Body of pancreas (tissue), 4 donors: ENCODE measurements around the gene UGT1A6. TPM values are rescaled to one million over a fixed set of nuclear protein-coding genes. Genes with fewer than 3 reads are reported as not detected.

Experiments used
- ATAC-seq: fragments of 150-250 bp; one replicate; pipeline ENCODE4 v1.9.1; 2016
- DNase-seq, 4 donors: peaks; one replicate each; pipeline ENCODE4 v3.0.0-alpha.2; 2019
- H3K27ac ChIP-seq, 4 donors: fragments of 200-600 bp; sonication (generic); 1 replicate in 3 of 4; 2 replicates in 1 of 4; pipeline versions ENCODE4 v1.5.1 to v1.6.1; 2016 to 2019; ENCODE audit warnings: mild to moderate bottlenecking in 1 of 4, mixed read lengths in 1 of 4, moderate library complexity in 1 of 4
- H3K27me3 ChIP-seq, 2 donors: fragments of 200-600 bp; sonication (generic); one replicate each; pipeline ENCODE4 v1.6.0; 2016; ENCODE audit warnings: mild to moderate bottlenecking in 1 of 2
- H3K36me3 ChIP-seq, 2 donors: fragments of 200-600 bp; sonication (generic); replicated peaks in 1 of 2; 2 replicates each; pipeline ENCODE4 v1.5.1; 2016; ENCODE audit warnings: low read depth in 2 of 2; ENCODE audit not compliant: insufficient read depth in 1 of 2
- H3K4me1 ChIP-seq: fragments of 200-600 bp; sonication (generic); one replicate; pipeline ENCODE4 v1.6.0; 2016
- H3K4me3 ChIP-seq, 2 donors: fragments of 200-600 bp; sonication (generic); 1 replicate in 1 of 2; 2 replicates in 1 of 2; pipeline ENCODE4 v1.5.1; 2016 to 2019
- H3K9me3 ChIP-seq, 3 donors: fragments of 200-600 bp; sonication (generic); 1 replicate in 2 of 3; 2 replicates in 1 of 3; pipeline ENCODE4 v1.5.1; 2016
- CTCF ChIP-seq, 7 experiments: fragments of 450-650 bp in 4 of 7; fragments of 200-600 bp in 3 of 7; sonication (generic) in 3 of 7; IDR thresholded peaks; one replicate each; pipeline ENCODE4 v1.5.1; 2016 to 2019; ENCODE audit warnings: antibody characterized with exemption in 7 of 7
- POLR2A ChIP-seq, 3 donors: fragments of 450-650 bp; IDR thresholded peaks; one replicate each; pipeline ENCODE4 v1.6.1; 2016; ENCODE audit warnings: antibody characterized with exemption in 3 of 3, mild to moderate bottlenecking in 2 of 3
- WGBS, 2 donors: methylation state at CpG; one replicate each; pipeline ENCODE4 v1.1.5; 2017; 5-methylcytosine and 5-hydroxymethylcytosine counted together
- intact Hi-C: fragments of 100-400 bp; cut with DNase I; formaldehyde crosslinking; loops from one replicate; pipeline ENCODE4 v1.15.1; 2023
- total RNA-seq, 2 donors: library from RNA; depleted of rRNA; stranded (reverse); fragments of >200 nt; gene quantifications; one replicate each; pipeline ENCODE4 v1.1.0, GENCODE V29; 2016

UGT1A6 gene
- total RNA-seq, 2 donors from 2014 or later: 0.33 TPM; not detected in 1

GRCh38 chr2:233772583-233772982 lies 79.9 kb downstream of the UGT1A6 start:
- no peak overlapping the region for H3K4me3 ChIP-seq
- no peak for TF ChIP-seq POLR2A (IDR thresholded peaks at IDR 0.05)
- no peak for TF ChIP-seq CTCF (IDR thresholded peaks at IDR 0.05)
- ATAC-seq: no peak
- no peak overlapping the region for H3K27ac ChIP-seq
- H3K9me3 ChIP-seq: peaks cover 0 to 19% (median 0%) of the 10 kb centered on the region in 3 donors
- 40 to 49% methylated on average over 5 of the region's 5 CpGs for WGBS, 2 donors
- DNase-seq: no peak
- no peaks in the 10 kb centered on the region for H3K4me1 ChIP-seq
- no peaks in the 10 kb centered on the region for H3K27me3 ChIP-seq
- H3K36me3 ChIP-seq: no peaks in the 10 kb centered on the region
- intact Hi-C loops: no loop called here

- no peaks in the 10 kb centered on the region for H3K36me3 ChIP-seq
- 79 to 83% methylated on average over 5 of the region's 5 CpGs for WGBS, 2 donors
- ATAC-seq: no peak
- peaks cover 0 to 21% (median 0%) of the 10 kb centered on the region in 3 donors for H3K9me3 ChIP-seq
- H3K27me3 ChIP-seq: no peaks in the 10 kb centered on the region
- no peaks in the 10 kb centered on the region for H3K4me1 ChIP-seq
- H3K27ac ChIP-seq: no peak overlapping the region
- no peak overlapping the region for H3K4me3 ChIP-seq
- intact Hi-C loops: no loop called here
- no peak for TF ChIP-seq POLR2A (IDR thresholded peaks at IDR 0.05)
- TF ChIP-seq CTCF (IDR thresholded peaks at IDR 0.05): no peak
- DNase-seq: no peak
These were observed 81.2 kb downstream of the UGT1A6 start for GRCh38 chr2:233773854-233774253.

- intact Hi-C loops: no loop called here
- no peak for ATAC-seq
These were observed 82.7 kb downstream of the UGT1A6 start for GRCh38 chr2:233775414-233775813.

GRCh38 chr2:233778030-233778429 lies 85.3 kb downstream of the UGT1A6 start, which contains the start of gene MROH2A:
MROH2A (plus strand) TSS chr2:233778330; CDS start chr2:233779359, 1,029 bp downstream.
- Histone ChIP-seq H3K27me3 (no peaks in the 10 kb centered on the region), H3K4me3 (no peak within 1 kb of the TSS), H3K36me3 (no peaks in the 10 kb centered on the region), H3K27ac (no peak within 1 kb of the TSS), H3K9me3 (peaks cover 0 to 21% (median 0%) of the 10 kb centered on the region in 3 donors), H3K4me1 (no peaks in the 10 kb centered on the region)
- no peak for TF ChIP-seq CTCF (IDR thresholded peaks at IDR 0.05)
- no peak for TF ChIP-seq POLR2A (IDR thresholded peaks at IDR 0.05)
- ATAC-seq (no peak), DNase-seq (no peak)
- WGBS, 2 donors: 51 to 68% methylated on average over 2 of the region's 2 CpGs
- intact Hi-C loops: no loop called here

More at GRCh38 chr2:233775414-233775813, 82.7 kb downstream of the UGT1A6 start:
- TF ChIP-seq CTCF (IDR thresholded peaks at IDR 0.05) (no peak), POLR2A (IDR thresholded peaks at IDR 0.05) (no peak)
- H3K4me1 ChIP-seq: no peaks in the 10 kb centered on the region
- no peak for DNase-seq
- no peak overlapping the region for H3K4me3 ChIP-seq
- 87 to 89% methylated on average over 6 of the region's 6 CpGs for WGBS, 2 donors
- H3K27me3 ChIP-seq: no peaks in the 10 kb centered on the region
- H3K36me3 ChIP-seq: no peaks in the 10 kb centered on the region
- peaks cover 0 to 21% (median 0%) of the 10 kb centered on the region in 3 donors for H3K9me3 ChIP-seq
- no peak overlapping the region for H3K27ac ChIP-seq

GRCh38 chr2:233779722-233780121 lies 87.0 kb downstream of the UGT1A6 start:
- H3K9me3 ChIP-seq: peaks cover 0 to 21% (median 0%) of the 10 kb centered on the region in 3 donors
- intact Hi-C loops: no loop called here
- DNase-seq: no peak
- no peaks in the 10 kb centered on the region for H3K27me3 ChIP-seq
- H3K27ac ChIP-seq: no peak overlapping the region
- H3K36me3 ChIP-seq: no peaks in the 10 kb centered on the region
- H3K4me1 ChIP-seq: no peaks in the 10 kb centered on the region
- WGBS, 2 donors: 75 to 90% methylated on average over 2 to 4 of the region's 4 CpGs
- H3K4me3 ChIP-seq: no peak overlapping the region
- ATAC-seq: no peak
- TF ChIP-seq CTCF (IDR thresholded peaks at IDR 0.05): no peak
